Peyer's patch (tissue), 4 donors: ENCODE results near the gene SENP5.

Experiments used
- CTCF ChIP-seq, 6 experiments: fragments of 450-650 bp in 4 of 6; fragments of 200-600 bp in 2 of 6; sonication (generic) in 1 of 6; IDR thresholded peaks; one replicate each; pipeline ENCODE4 v1.5.1; 2017 to 2019; ENCODE audit warnings: antibody characterized with exemption in 6 of 6, mild to moderate bottlenecking in 3 of 6, moderate library complexity in 1 of 6
- POLR2A ChIP-seq, 2 donors: fragments of 450-650 bp; IDR thresholded peaks; one replicate each; pipeline ENCODE4 v1.5.1; 2017; ENCODE audit warnings: antibody characterized with exemption in 2 of 2, mild to moderate bottlenecking in 2 of 2, moderate library complexity in 2 of 2

GRCh38 chr3:196942915-196943277, 75.2 kb downstream of the SENP5 start:
- TF ChIP-seq POLR2A (IDR thresholded peaks at IDR 0.05) (no peak), CTCF (IDR thresholded peaks at IDR 0.05) (no peak)
